Activated CD8-positive, alpha-beta memory T cell treated with anti-CD3 and anti-CD28 coated beads, Interleukin-2, amount 50 U/mL, for 24 hours (primary cell): ENCODE results near the gene CAVIN1.
"Not testable (repeated sequence)": the region's sequence is repeated elsewhere in the genome, so short reads cannot be mapped to it uniquely, and the experiment has no call there.

Experiments used
- DNase-seq: peaks from one replicate; pipeline ENCODE4 v3.0.0-alpha.2; 2020; ENCODE audit errors: extremely low read depth

The CAVIN1 gene

GRCh38 chr17:42429726-42430447 is 6.8 kb upstream of the CAVIN1 start:
- DNase-seq: no peak

- no peak for DNase-seq
Observed at GRCh38 chr17:42428141-42428944, 5.3 kb upstream of the CAVIN1 start.

GRCh38 chr17:42424991-42425610 is 2.0 kb upstream of the CAVIN1 start:
- no peak for DNase-seq

- DNase-seq: no peak
Observed at GRCh38 chr17:42423766-42424165, 710 bp upstream of the CAVIN1 start.

- DNase-seq: no peak
Observed at GRCh38 chr17:42422412-42422957, 571 bp downstream of the CAVIN1 start.

- DNase-seq: no peak
Observed at GRCh38 chr17:42421507-42422338, 1.3 kb downstream of the CAVIN1 start.

GRCh38 chr17:42421136-42421506 is 1.9 kb downstream of the CAVIN1 start:
- DNase-seq: no peak

- not testable (repeated sequence) for DNase-seq
Observed at GRCh38 chr17:42417981-42418380, 5.1 kb downstream of the CAVIN1 start.

GRCh38 chr17:42414704-42415409 is 8.2 kb downstream of the CAVIN1 start:
- no peak for DNase-seq

GRCh38 chr17:42413464-42414040 is 9.5 kb downstream of the CAVIN1 start:
- no peak for DNase-seq

GRCh38 chr17:42411905-42412679 is 11.0 kb downstream of the CAVIN1 start:
- no peak for DNase-seq

GRCh38 chr17:42411361-42411760 is 11.7 kb downstream of the CAVIN1 start:
- DNase-seq: no peak

GRCh38 chr17:42410319-42410685 is 12.8 kb downstream of the CAVIN1 start:
- DNase-seq: no peak

- no peak for DNase-seq
Observed at GRCh38 chr17:42409523-42410318, 13.3 kb downstream of the CAVIN1 start.

GRCh38 chr17:42408061-42408460 is 15.0 kb downstream of the CAVIN1 start:
- DNase-seq: no peak

- DNase-seq: no peak
Observed at GRCh38 chr17:42407289-42407836, 15.7 kb downstream of the CAVIN1 start.

GRCh38 chr17:42406615-42407288 is 16.3 kb downstream of the CAVIN1 start:
- no peak for DNase-seq

- DNase-seq: peak; percentile 44
Observed at GRCh38 chr17:42405963-42406495, 17.0 kb downstream of the CAVIN1 start.
